ENCODE data around the gene LIPG. TPM values are rescaled to one million over a fixed set of nuclear protein-coding genes. Genes with fewer than 3 reads are reported as not detected.

LIPG gene
- total RNA-seq, 4 donors from 2014 or later, result 4.9 to 11.5 (median 6.9) TPM

GRCh38 chr18:49617865-49618264 is 56.0 kb downstream of the LIPG start:
- TF ChIP-seq EP300 (IDR thresholded peaks at IDR 0.05; ENCODE audit: low read depth) (no peak), CTCF (IDR thresholded peaks at IDR 0.05) (no peak), POLR2A (IDR thresholded peaks at IDR 0.05) (no peak), POLR2AphosphoS5 (IDR thresholded peaks at IDR 0.05) (no peak)
- Histone ChIP-seq H3K4me1 (peaks cover 4 to 24% (median 14%) of the 10 kb centered on the region in 4 donors), H3K4me3 (no peak overlapping the region), H3K27me3 (no peaks in the 10 kb centered on the region), H3K27ac (peak overlapping the region in 1 of 4 donors; percentile 47), H3K9me3 (no peaks in the 10 kb centered on the region), H3K36me3 (no peaks in the 10 kb centered on the region)
- intact Hi-C loops (cut with DNase I; ENCODE audit: low total_unique reads) (no loop called here), in situ Hi-C loops (cut with MboI; ENCODE audit: low pct_ligation_motif_present in 1 of 4, low pct_unique_long_range_greater_than_20kb in 1 of 4, low sequenced_read_pairs in 3 of 4) (no loop called here)
- 28% methylated on average over 2 of the region's 2 CpGs; no CpG with 5 or more reads in 1 of the 2 donors for WGBS, 2 donors (ENCODE audit: low coverage in 1 of 2)
- no peak for DNase-seq

- TF ChIP-seq POLR2AphosphoS5 (IDR thresholded peaks at IDR 0.05) (no peak), CTCF (IDR thresholded peaks at IDR 0.05) (no peak), POLR2A (IDR thresholded peaks at IDR 0.05) (no peak), EP300 (IDR thresholded peaks at IDR 0.05; ENCODE audit: low read depth) (no peak)
- H3K4me1 ChIP-seq, result peaks cover 4 to 20% (median 11%) of the 10 kb centered on the region in 4 donors
- H3K9me3 ChIP-seq, result no peaks in the 10 kb centered on the region
- 18 to 39% methylated on average over 2 to 11 of the region's 11 CpGs for WGBS, 2 donors (ENCODE audit: low coverage in 1 of 2)
- H3K27me3 ChIP-seq, result no peaks in the 10 kb centered on the region
- no peaks in the 10 kb centered on the region for H3K36me3 ChIP-seq
- intact Hi-C loops (cut with DNase I; ENCODE audit: low total_unique reads) (no loop called here), in situ Hi-C loops (cut with MboI; ENCODE audit: low pct_ligation_motif_present in 1 of 4, low pct_unique_long_range_greater_than_20kb in 1 of 4, low sequenced_read_pairs in 3 of 4) (no loop called here)
- H3K4me3 ChIP-seq, result no peak overlapping the region
- H3K27ac ChIP-seq, result peak overlapping the region; percentile 8 to 58 (median 35)
- peak; percentile 62 for DNase-seq
Measured at GRCh38 chr18:49618742-49619681, 57.2 kb downstream of the LIPG start.

DNA sequence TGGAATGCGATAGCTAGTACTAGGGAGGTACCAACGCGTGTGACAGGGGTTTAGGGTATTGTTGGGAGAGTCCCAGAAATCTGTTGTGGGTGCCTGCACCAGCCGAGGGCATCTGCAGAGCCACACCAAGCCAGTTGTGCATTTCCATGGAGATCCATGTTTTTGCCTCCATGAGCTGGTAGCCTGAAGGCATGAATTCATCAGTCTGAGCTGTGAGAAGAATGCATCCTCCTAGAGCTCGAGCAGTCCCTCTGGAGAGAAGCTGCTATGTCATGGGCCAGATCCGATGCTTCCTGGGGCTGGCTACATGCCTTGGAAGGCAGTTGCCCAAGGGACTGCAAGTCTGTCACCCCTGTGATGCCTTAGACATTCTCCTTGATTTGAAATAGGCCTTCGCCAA is 57.9 kb downstream of the LIPG start:
- no peak for DNase-seq
- no peaks in the 10 kb centered on the region for H3K9me3 ChIP-seq
- H3K4me3 ChIP-seq, result no peak overlapping the region
- H3K4me1 ChIP-seq, result peaks cover 4 to 17% (median 9%) of the 10 kb centered on the region in 4 donors
- intact Hi-C loops (cut with DNase I; ENCODE audit: low total_unique reads) (no loop called here), in situ Hi-C loops (cut with MboI; ENCODE audit: low pct_ligation_motif_present in 1 of 4, low pct_unique_long_range_greater_than_20kb in 1 of 4, low sequenced_read_pairs in 3 of 4) (no loop called here)
- no peak for TF ChIP-seq CTCF (IDR thresholded peaks at IDR 0.05)
- TF ChIP-seq EP300 (IDR thresholded peaks at IDR 0.05; ENCODE audit: low read depth), result no peak
- TF ChIP-seq POLR2A (IDR thresholded peaks at IDR 0.05), result no peak
- no peak for TF ChIP-seq POLR2AphosphoS5 (IDR thresholded peaks at IDR 0.05)
- H3K36me3 ChIP-seq, result no peaks in the 10 kb centered on the region
- no peaks in the 10 kb centered on the region for H3K27me3 ChIP-seq
- H3K27ac ChIP-seq, result no peak overlapping the region
- WGBS, 2 donors (ENCODE audit: low coverage in 1 of 2), result 75 to 85% methylated on average over 2 to 7 of the region's 7 CpGs

- intact Hi-C loops (cut with DNase I; ENCODE audit: low total_unique reads), result no loop called here
- H3K9me3 ChIP-seq, result no peaks in the 10 kb centered on the region
- 63 to 77% methylated on average over 2 to 3 of the region's 3 CpGs for WGBS, 2 donors (ENCODE audit: low coverage in 1 of 2)
Measured at GRCh38 chr18:49621301-49621700, 59.4 kb downstream of the LIPG start.

More at GRCh38 chr18:49621301-49621700, 59.4 kb downstream of the LIPG start:
- in situ Hi-C loops (cut with MboI; ENCODE audit: low pct_ligation_motif_present in 1 of 4, low pct_unique_long_range_greater_than_20kb in 1 of 4, low sequenced_read_pairs in 3 of 4), result no loop called here
- Histone ChIP-seq H3K4me3 (no peak overlapping the region), H3K27ac (no peak overlapping the region), H3K4me1 (peaks cover 4 to 17% (median 9%) of the 10 kb centered on the region in 4 donors), H3K27me3 (no peaks in the 10 kb centered on the region), H3K36me3 (no peaks in the 10 kb centered on the region)
- DNase-seq, result no peak
- TF ChIP-seq POLR2AphosphoS5 (IDR thresholded peaks at IDR 0.05), result no peak
- no peak for TF ChIP-seq POLR2A (IDR thresholded peaks at IDR 0.05)
